Common myeloid progenitor, CD34-positive (primary cell): ENCODE data around the gene FAM13A.

Source experiments
- CTCF ChIA-PET: fragments of 350-600 bp; sonication (Branson Sonifier 250); formaldehyde crosslinking; loops from one replicate; lab custom pipeline; 2021; ENCODE audit warnings: antibody characterized with exemption; lab: Charles Lee
- POLR2A ChIA-PET: fragments of 350-600 bp; sonication (Branson Sonifier 250); formaldehyde crosslinking; loops from one replicate; lab custom pipeline; 2021; ENCODE audit warnings: antibody characterized with exemption; lab: Charles Lee
- DNase-seq, 3 donors: peaks; one replicate each; pipeline versions ENCODE4 v3.0.0 to v3.0.0-alpha.2; 2013
- H3K27ac ChIP-seq, 2 experiments: 1 replicate in 1 of 2; 2 replicates in 1 of 2; pipeline ENCODE4 v1.7.0; 2013; ENCODE audit warnings: inconsistent platforms in 2 of 2, low read length in 2 of 2, mild to moderate bottlenecking in 2 of 2, low read depth in 1 of 2, moderate library complexity in 1 of 2; ENCODE audit not compliant: severe bottlenecking in 2 of 2, insufficient read depth in 1 of 2, poor library complexity in 1 of 2
- H3K27me3 ChIP-seq, 5 experiments: replicated peaks in 2 of 5; 1 replicate in 3 of 5; 2 replicates in 2 of 5; pipeline versions ENCODE4 v1.6.1 to v1.7.0; 2013; ENCODE audit warnings: low read length in 4 of 5, mild to moderate bottlenecking in 2 of 5, moderate library complexity in 2 of 5, inconsistent platforms in 1 of 5; ENCODE audit not compliant: insufficient read depth in 5 of 5, control insufficient read depth in 4 of 5
- H3K36me3 ChIP-seq, 4 experiments: 1 replicate in 2 of 4; 2 replicates in 2 of 4; pipeline versions ENCODE4 v1.6.1 to v1.7.0; 2013; ENCODE audit warnings: low read length in 3 of 4, control low read depth in 1 of 4, mild to moderate bottlenecking in 1 of 4; ENCODE audit not compliant: control insufficient read depth in 4 of 4, insufficient read depth in 4 of 4
- H3K4me1 ChIP-seq, 4 experiments: 1 replicate in 3 of 4; 2 replicates in 1 of 4; pipeline versions ENCODE4 v1.6.1 to v1.7.1; 2013; ENCODE audit warnings: low read length in 3 of 4, mild to moderate bottlenecking in 3 of 4, control low read depth in 1 of 4, inconsistent platforms in 1 of 4, moderate library complexity in 1 of 4; ENCODE audit not compliant: control insufficient read depth in 4 of 4, insufficient read depth in 4 of 4; ENCODE audit errors: control extremely low read depth in 1 of 4
- H3K4me3 ChIP-seq, 7 experiments: 1 replicate in 4 of 7; 2 replicates in 3 of 7; pipeline versions ENCODE4 v1.5.1 to v1.7.0; 2013; ENCODE audit warnings: mild to moderate bottlenecking in 7 of 7, low read length in 6 of 7, moderate library complexity in 6 of 7, inconsistent platforms in 2 of 7, low read depth in 2 of 7, control low read depth in 1 of 7; ENCODE audit not compliant: insufficient read depth in 4 of 7, control insufficient read depth in 1 of 7; ENCODE audit errors: extremely low read depth in 1 of 7
- H3K9me3 ChIP-seq, 5 experiments: 1 replicate in 4 of 5; 2 replicates in 1 of 5; pipeline versions ENCODE4 v1.6.1 to v1.7.1; 2013; ENCODE audit warnings: low read length in 4 of 5, mild to moderate bottlenecking in 2 of 5, inconsistent platforms in 1 of 5, low read depth in 1 of 5, moderate library complexity in 1 of 5; ENCODE audit not compliant: control insufficient read depth in 4 of 5, insufficient read depth in 2 of 5; ENCODE audit errors: control extremely low read depth in 1 of 5
- WGBS: methylation state at CpG from one replicate; pipeline ENCODE4 v1.1.5; 2013; ENCODE audit not compliant: insufficient coverage; 5-methylcytosine and 5-hydroxymethylcytosine counted together

The FAM13A gene

GRCh38 chr4:88718098-88718497 lies 338.9 kb downstream of the FAM13A start:
- Histone ChIP-seq H3K27me3 (no peaks in the 10 kb centered on the region), H3K36me3 (peaks cover 7 to 63% (median 32%) of the 10 kb centered on the region in 4 experiments), H3K4me3 (no peak overlapping the region), H3K4me1 (peaks cover 0 to 3% (median 0%) of the 10 kb centered on the region in 4 experiments), H3K9me3 (peaks cover 0 to 29% (median 12%) of the 10 kb centered on the region in 5 experiments), H3K27ac (no peak overlapping the region)
- ChIA-PET POLR2A (no interaction called here), CTCF (interaction anchor here (1.1 to 1.2 kb wide), 2 partner anchors 9 to 37 kb away, joined by 3 to 4 read pairs; no protein-coding TSS in a partner anchor)
- no peak for DNase-seq
- 100% methylated on average over 3 of the region's 5 CpGs for WGBS

DNA sequence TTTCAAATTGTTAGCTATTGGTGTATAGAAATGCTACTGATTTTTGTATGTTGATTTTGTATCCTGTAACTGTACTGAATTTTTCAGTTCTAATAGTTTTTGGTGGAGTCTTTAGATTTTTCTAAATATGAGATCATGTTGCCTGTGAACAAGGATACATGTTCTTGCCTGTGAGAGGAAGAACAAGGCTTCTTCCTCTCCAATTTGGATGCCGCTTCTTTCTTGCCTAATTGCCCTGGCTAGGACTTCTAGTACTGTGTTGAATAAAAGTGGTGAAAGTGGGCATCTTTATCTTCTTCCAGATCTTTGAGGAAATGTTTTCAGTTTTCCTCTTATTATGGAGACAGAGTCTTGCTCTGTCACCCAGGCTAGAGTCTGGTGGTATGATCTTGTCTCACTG lies 343.2 kb downstream of the FAM13A start:
- WGBS: 100% methylated on average over 1 of the region's 1 CpG
- POLR2A ChIA-PET: no interaction called here

DNA sequence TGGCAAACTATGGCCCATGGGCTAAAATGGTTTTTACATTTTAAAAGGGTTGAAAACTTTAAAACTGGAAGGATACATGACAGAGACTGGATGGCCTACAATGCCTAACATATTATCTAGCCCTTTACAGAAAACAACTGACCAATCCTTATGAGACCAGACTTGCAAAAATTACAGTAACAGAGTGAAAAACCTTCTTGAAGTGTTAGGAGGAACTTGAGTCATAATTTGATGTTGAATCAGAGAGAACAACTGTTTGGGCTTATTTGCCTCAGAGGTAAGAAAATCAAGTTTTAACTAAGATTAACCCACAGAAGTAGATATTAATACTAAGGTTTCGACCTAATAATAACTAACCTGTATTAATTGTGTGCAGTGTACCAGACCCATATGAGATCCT lies 347.0 kb downstream of the FAM13A start:
- Histone ChIP-seq H3K9me3 (peaks cover 0 to 13% (median 0%) of the 10 kb centered on the region in 5 experiments), H3K27ac (no peak overlapping the region), H3K4me3 (no peak overlapping the region), H3K36me3 (peaks cover 16 to 49% (median 28%) of the 10 kb centered on the region in 4 experiments), H3K4me1 (no peaks in the 10 kb centered on the region), H3K27me3 (no peaks in the 10 kb centered on the region)
- ChIA-PET CTCF (interaction anchor here (0.9 kb wide), 1 partner anchor 37 kb away, joined by 4 read pairs; no protein-coding TSS in a partner anchor), POLR2A (no interaction called here)
- DNase-seq: no peak
- no CpG with 5 or more reads among the region's 1 CpG for WGBS

More for the DNA sequence above, 343.2 kb downstream of the FAM13A start:
- H3K27me3 ChIP-seq: no peaks in the 10 kb centered on the region
- H3K4me3 ChIP-seq: no peak overlapping the region
- DNase-seq: no peak
- H3K36me3 ChIP-seq: peaks cover 11 to 59% (median 31%) of the 10 kb centered on the region in 4 experiments
- H3K4me1 ChIP-seq: no peaks in the 10 kb centered on the region
- peaks cover 0 to 36% (median 12%) of the 10 kb centered on the region in 5 experiments for H3K9me3 ChIP-seq
- CTCF ChIA-PET: interaction anchor here (1.2 to 1.3 kb wide), 2 partner anchors 41 to 310 kb away, joined by 3 to 5 read pairs; no protein-coding TSS in a partner anchor
- H3K27ac ChIP-seq: no peak overlapping the region

GRCh38 chr4:88706574-88706973 lies 350.4 kb downstream of the FAM13A start:
- Histone ChIP-seq H3K4me3 (no peak overlapping the region), H3K27me3 (no peaks in the 10 kb centered on the region), H3K4me1 (no peaks in the 10 kb centered on the region), H3K36me3 (peaks cover 19 to 50% (median 28%) of the 10 kb centered on the region in 4 experiments), H3K9me3 (peaks cover 0 to 5% (median 0%) of the 10 kb centered on the region in 5 experiments), H3K27ac (no peak overlapping the region)
- DNase-seq: peak in 2 of 3 donors; percentile 43 to 45
- POLR2A ChIA-PET: no interaction called here
- 90% methylated on average over 7 of the region's 9 CpGs for WGBS
- CTCF ChIA-PET: interaction anchor here (0.6 to 2.9 kb wide), 15 partner anchors 10 to 1319 kb away, joined by 3 to 10 read pairs (median 4); no protein-coding TSS in a partner anchor

DNA sequence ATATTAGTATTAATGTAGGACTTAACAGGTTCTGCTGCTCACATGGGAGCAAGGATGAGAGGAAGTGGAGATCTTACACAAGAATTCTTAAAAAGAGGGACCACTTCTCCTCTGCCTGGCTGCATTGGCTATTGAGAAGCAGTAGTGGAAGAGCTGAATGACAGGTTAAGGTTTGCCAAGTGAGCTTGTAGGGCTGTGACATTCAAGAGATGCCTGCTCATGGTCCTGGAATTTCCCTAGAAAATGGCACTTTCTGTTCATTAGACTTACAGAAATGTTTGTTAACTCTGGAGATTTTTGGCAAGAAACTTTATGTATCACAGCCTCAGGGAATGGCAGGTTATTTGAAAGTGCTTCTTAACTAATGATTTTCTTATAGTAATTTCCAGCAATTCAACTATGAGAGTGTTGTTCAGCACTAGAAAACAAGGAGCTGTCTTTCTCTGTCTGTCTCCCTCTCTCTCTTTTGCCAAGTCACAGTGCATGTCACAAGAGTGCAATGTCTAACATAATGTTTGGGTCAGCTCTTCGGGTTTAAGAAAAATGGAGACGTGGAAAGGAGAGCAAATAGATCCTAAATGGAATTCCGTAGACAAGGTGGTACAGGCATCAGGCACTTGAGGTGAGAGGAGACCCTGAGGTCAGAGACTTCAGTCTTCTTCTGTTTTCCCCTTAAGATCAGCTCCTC lies 351.0 kb downstream of the FAM13A start:
- Histone ChIP-seq H3K9me3 (peaks cover 0 to 3% (median 0%) of the 10 kb centered on the region in 5 experiments), H3K27ac (no peak overlapping the region), H3K4me1 (no peaks in the 10 kb centered on the region), H3K36me3 (peaks cover 20 to 48% (median 27%) of the 10 kb centered on the region in 4 experiments), H3K4me3 (no peak overlapping the region), H3K27me3 (no peaks in the 10 kb centered on the region)
- ChIA-PET POLR2A (no interaction called here), CTCF (interaction anchor here (0.6 to 2.9 kb wide), 19 partner anchors 9 to 350 kb away, joined by 3 to 10 read pairs (median 4); no protein-coding TSS in a partner anchor)
- no peak for DNase-seq
- WGBS: 86% methylated on average over 3 of the region's 3 CpGs

- no peak overlapping the region for H3K27ac ChIP-seq
- H3K4me1 ChIP-seq: no peaks in the 10 kb centered on the region
- POLR2A ChIA-PET: no interaction called here
- no peak for DNase-seq
- no peak overlapping the region for H3K4me3 ChIP-seq
- CTCF ChIA-PET: interaction anchor here (0.8 to 2.9 kb wide), 8 partner anchors 8 to 320 kb away, joined by 3 to 10 read pairs (median 5); no protein-coding TSS in a partner anchor
- H3K9me3 ChIP-seq: no peaks in the 10 kb centered on the region
- H3K36me3 ChIP-seq: peaks cover 14 to 41% (median 23%) of the 10 kb centered on the region in 4 experiments
- no peaks in the 10 kb centered on the region for H3K27me3 ChIP-seq
Observed at GRCh38 chr4:88705223-88705622, 351.8 kb downstream of the FAM13A start.

DNA sequence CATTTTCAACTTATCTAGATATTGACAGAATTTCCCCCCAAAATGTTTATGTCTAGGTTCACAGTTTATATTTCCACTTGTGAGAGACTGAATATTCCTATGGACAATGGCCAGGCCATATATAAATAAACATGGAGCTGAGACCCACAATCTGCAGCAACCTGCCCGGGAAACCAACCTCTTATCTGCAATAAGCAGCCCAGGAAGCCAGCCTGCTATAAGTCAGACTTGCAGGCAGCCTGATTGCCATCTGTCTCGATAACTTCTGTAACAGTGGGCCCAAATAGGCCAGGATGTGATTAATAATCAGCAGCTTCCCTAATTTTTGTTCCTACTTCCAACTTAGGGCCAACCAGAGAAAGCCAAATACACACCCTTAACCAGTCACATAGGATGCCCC lies 354.2 kb downstream of the FAM13A start:
- ChIA-PET POLR2A (interaction anchor here (0.7 kb wide), 1 partner anchor 1463 kb away, joined by 3 read pairs; no protein-coding TSS in a partner anchor), CTCF (interaction anchor here (1.4 kb wide), 1 partner anchor 14 kb away, joined by 3 read pairs; no protein-coding TSS in a partner anchor)
- peaks cover 0 to 4% (median 1%) of the 10 kb centered on the region in 4 experiments for H3K4me1 ChIP-seq
- H3K9me3 ChIP-seq: no peaks in the 10 kb centered on the region
- H3K27ac ChIP-seq: no peak overlapping the region
- no peak overlapping the region for H3K4me3 ChIP-seq
- peaks cover 14 to 41% (median 22%) of the 10 kb centered on the region in 4 experiments for H3K36me3 ChIP-seq
- WGBS: 25% methylated on average over 1 of the region's 2 CpGs
- H3K27me3 ChIP-seq: no peaks in the 10 kb centered on the region
- peak in 2 of 3 donors; percentile 61 to 79 for DNase-seq
